Measurements from ENCODE around the gene TTC23L.

Gene TTC23L

DNA sequence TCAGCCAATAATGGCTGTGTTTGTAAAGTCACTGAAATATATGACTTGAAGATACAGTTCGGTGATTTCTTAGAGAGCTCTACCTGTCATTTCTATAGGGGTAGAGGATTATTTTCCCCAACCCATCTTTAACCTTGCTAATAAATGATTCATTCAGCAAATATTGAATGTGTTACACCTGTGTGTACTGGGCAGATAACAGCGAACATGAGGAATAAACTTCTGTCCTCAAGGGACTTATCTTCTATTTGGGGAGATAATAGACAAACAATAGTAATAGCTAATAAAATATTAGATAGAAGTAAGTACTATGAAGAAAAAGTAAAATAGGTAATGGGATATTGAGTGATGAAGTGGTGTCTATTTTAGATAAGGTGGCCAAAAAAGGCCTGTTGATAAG lies 9.3 kb downstream of the TTC23L start:
- Mint-ChIP-seq H3K36me3 (no peaks in the 10 kb centered on the region), H3K4me1 (no peaks in the 10 kb centered on the region), H3K27ac (no peak overlapping the region), H3K9me3 (no peaks in the 10 kb centered on the region), H3K27me3 (peaks cover 3% of the 10 kb centered on the region), H3K4me3 (no peak overlapping the region)

GRCh38 chr5:34849253-34849652 lies 10.3 kb downstream of the TTC23L start:
- Mint-ChIP-seq H3K36me3 (no peaks in the 10 kb centered on the region), H3K27ac (no peak overlapping the region), H3K4me1 (no peaks in the 10 kb centered on the region), H3K4me3 (no peak overlapping the region), H3K9me3 (no peaks in the 10 kb centered on the region), H3K27me3 (peaks cover 3% of the 10 kb centered on the region)

DNA sequence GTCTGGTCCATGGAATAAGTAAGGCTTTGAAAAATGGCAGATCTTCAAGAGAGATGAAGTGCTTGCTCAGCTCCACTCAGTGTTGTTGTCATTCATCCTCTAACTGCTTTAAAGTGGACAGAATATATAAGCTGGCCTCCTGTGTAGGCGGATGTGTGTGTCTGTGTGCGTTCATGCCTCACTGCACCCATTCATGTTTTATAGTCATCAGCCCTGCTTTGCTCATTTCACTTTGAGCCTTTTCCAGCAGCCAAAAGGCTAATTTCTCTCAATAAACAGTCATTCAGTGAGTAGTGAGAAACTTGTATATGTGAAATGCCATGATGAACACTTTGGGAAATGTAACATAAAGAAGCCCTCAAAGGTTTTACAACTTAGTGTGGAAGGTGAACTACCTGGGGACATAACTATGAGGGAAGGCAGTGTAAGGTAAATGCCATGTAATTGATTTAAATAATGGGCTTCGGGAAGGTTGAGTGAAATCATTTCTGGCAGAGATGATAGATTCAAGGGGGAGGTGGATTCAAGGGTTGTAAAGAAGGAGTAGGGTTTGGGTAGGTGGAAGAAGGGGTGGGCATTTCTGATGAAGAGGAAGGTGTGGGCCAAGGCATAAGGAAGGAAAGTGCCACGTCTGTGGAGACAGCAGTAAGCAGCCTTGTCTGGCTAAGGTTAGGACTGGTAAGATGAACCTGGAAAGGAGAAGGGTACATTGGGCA lies 15.7 kb downstream of the TTC23L start:
- Mint-ChIP-seq H3K27me3 (no peaks in the 10 kb centered on the region), H3K36me3 (no peaks in the 10 kb centered on the region), H3K9me3 (no peaks in the 10 kb centered on the region), H3K4me3 (no peak overlapping the region), H3K27ac (no peak overlapping the region), H3K4me1 (no peaks in the 10 kb centered on the region)

GRCh38 chr5:34857161-34857560 lies 18.2 kb downstream of the TTC23L start:
- Mint-ChIP-seq H3K4me1 (no peaks in the 10 kb centered on the region), H3K27me3 (no peaks in the 10 kb centered on the region), H3K9me3 (no peaks in the 10 kb centered on the region), H3K4me3 (no peak overlapping the region), H3K36me3 (no peaks in the 10 kb centered on the region), H3K27ac (no peak overlapping the region)

DNA sequence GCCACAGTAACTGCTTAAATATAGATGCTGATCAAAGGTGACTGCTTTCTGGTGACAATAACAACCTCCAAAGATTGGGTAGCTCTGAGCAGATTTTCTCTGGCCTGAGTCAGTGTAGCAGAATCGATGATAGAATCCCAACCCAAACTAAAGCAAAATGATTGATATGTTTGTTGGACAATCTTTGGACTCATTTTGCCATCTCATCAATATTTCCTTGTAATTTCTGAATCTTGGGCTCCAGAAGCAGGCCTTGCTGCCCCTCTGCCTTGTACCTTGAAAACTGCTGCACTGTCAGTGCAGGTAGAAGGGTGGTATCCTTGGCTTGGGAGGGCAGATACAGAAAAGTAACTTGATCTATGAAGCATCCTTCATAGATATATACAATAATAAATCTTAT lies 18.9 kb downstream of the TTC23L start:
- no peak overlapping the region for H3K27ac Mint-ChIP-seq
- H3K27me3 Mint-ChIP-seq, result no peaks in the 10 kb centered on the region
- no peaks in the 10 kb centered on the region for H3K4me1 Mint-ChIP-seq
- no peaks in the 10 kb centered on the region for H3K36me3 Mint-ChIP-seq
- no peak overlapping the region for H3K4me3 Mint-ChIP-seq
- no peaks in the 10 kb centered on the region for H3K9me3 Mint-ChIP-seq

GRCh38 chr5:34858790-34859189 lies 19.8 kb downstream of the TTC23L start:
- Mint-ChIP-seq H3K27ac (no peak overlapping the region), H3K4me3 (no peak overlapping the region), H3K36me3 (no peaks in the 10 kb centered on the region), H3K27me3 (no peaks in the 10 kb centered on the region), H3K4me1 (no peaks in the 10 kb centered on the region), H3K9me3 (no peaks in the 10 kb centered on the region)

GRCh38 chr5:34859253-34859652 lies 20.3 kb downstream of the TTC23L start:
- no peaks in the 10 kb centered on the region for H3K27me3 Mint-ChIP-seq
- no peak overlapping the region for H3K4me3 Mint-ChIP-seq
- no peaks in the 10 kb centered on the region for H3K4me1 Mint-ChIP-seq
- H3K36me3 Mint-ChIP-seq, result no peaks in the 10 kb centered on the region
- H3K27ac Mint-ChIP-seq, result no peak overlapping the region
- no peaks in the 10 kb centered on the region for H3K9me3 Mint-ChIP-seq

DNA sequence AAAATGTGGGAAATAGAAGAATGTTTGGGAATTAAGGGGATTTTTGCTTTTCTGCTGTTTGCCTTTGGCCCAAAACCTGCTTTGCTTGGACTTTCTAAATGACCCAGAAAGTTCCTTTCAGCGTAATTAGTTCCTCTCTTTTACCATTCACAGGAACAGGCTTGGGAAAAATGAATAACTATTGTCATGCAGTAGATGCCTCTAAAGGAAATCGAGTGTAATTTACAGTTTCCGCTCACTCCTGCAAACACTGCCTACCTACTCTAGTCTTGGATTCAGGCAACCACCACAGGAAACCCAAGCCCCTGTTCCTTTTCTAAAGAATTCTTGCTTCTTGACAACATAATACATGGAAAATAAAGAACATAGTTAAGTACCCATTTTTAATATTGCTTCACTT lies 25.0 kb downstream of the TTC23L start:
- Mint-ChIP-seq H3K27me3 (no peaks in the 10 kb centered on the region), H3K36me3 (no peaks in the 10 kb centered on the region), H3K9me3 (no peaks in the 10 kb centered on the region), H3K4me3 (no peak overlapping the region), H3K4me1 (no peaks in the 10 kb centered on the region), H3K27ac (no peak overlapping the region)

GRCh38 chr5:34865091-34865490 lies 26.1 kb downstream of the TTC23L start:
- Mint-ChIP-seq H3K4me3 (no peak overlapping the region), H3K9me3 (no peaks in the 10 kb centered on the region), H3K4me1 (no peaks in the 10 kb centered on the region), H3K27me3 (no peaks in the 10 kb centered on the region), H3K36me3 (no peaks in the 10 kb centered on the region), H3K27ac (no peak overlapping the region)

DNA sequence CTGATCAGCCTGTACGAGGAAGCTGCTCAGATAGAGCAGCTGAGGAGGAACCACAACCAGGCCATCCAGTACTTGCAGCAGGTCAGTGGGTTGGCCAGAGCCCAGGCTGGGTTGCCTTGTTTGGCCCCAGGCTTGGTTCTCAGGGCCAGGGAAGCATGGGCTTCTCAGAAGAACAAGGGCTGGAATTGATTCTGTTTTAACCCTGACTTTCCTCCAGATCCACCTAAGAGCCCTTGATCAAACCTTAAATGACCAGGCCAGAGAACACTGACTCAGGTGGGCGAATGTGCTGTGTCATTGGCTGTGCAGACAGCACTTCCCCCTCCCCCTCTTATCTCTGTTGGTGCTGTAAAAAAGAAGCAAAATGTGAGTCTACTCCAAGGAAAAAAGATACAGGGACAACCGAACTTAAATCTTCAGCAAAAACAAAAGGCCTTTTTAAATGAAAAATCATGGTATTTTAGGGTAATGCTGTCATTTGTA lies 28.1 kb downstream of the TTC23L start:
- H3K27ac Mint-ChIP-seq, result no peak overlapping the region
- H3K36me3 Mint-ChIP-seq, result no peaks in the 10 kb centered on the region
- H3K9me3 Mint-ChIP-seq, result no peaks in the 10 kb centered on the region
- no peaks in the 10 kb centered on the region for H3K27me3 Mint-ChIP-seq
- no peaks in the 10 kb centered on the region for H3K4me1 Mint-ChIP-seq
- no peak overlapping the region for H3K4me3 Mint-ChIP-seq

DNA sequence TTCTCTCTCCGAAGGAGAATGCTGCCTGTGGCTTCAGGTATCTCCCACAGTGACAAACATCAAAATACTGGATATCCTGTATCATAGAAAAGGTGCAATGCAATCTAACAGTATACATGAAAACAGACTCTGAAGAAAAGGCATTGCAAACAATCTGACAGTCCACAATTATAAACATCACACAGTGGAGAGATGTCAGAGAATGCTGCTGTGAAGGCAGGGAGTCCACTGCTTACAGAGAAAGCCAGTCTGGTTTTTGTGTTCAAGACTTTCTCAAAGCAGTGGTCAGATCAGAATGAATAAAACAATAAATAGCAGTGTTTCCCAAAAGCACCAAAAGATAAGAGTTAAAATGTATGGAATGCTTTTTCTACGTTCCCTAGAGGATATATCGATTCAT lies 28.7 kb downstream of the TTC23L start:
- H3K4me1 Mint-ChIP-seq, result no peaks in the 10 kb centered on the region
- H3K27me3 Mint-ChIP-seq, result no peaks in the 10 kb centered on the region
- H3K4me3 Mint-ChIP-seq, result no peak overlapping the region
- no peaks in the 10 kb centered on the region for H3K9me3 Mint-ChIP-seq
- H3K27ac Mint-ChIP-seq, result no peak overlapping the region
- no peaks in the 10 kb centered on the region for H3K36me3 Mint-ChIP-seq

DNA sequence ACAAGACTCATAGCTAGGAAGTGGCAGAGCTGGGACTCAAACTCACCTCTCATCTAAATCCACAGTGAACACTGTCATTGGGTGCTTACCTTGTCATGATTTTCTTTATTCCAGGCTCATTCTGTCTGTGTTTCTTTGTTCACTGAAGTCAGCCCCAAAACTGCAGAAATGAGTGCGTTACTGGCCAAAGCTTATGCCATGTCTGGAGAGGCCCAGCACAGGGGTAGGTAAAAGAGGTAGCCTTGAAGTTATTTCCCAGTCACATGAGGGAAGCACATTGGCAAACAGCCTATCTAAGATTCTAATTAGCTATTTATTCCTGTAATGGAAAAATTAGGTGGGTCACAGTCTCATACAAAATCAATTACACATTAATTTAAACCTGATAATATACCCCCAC lies 29.8 kb downstream of the TTC23L start:
- Mint-ChIP-seq H3K36me3 (no peaks in the 10 kb centered on the region), H3K4me3 (no peak overlapping the region), H3K4me1 (no peaks in the 10 kb centered on the region), H3K9me3 (no peaks in the 10 kb centered on the region), H3K27ac (no peak overlapping the region), H3K27me3 (no peaks in the 10 kb centered on the region)

- Mint-ChIP-seq H3K27me3 (no peaks in the 10 kb centered on the region), H3K9me3 (no peaks in the 10 kb centered on the region), H3K27ac (no peak overlapping the region), H3K36me3 (no peaks in the 10 kb centered on the region), H3K4me1 (no peaks in the 10 kb centered on the region), H3K4me3 (no peak overlapping the region)
These were observed 30.3 kb downstream of the TTC23L start for GRCh38 chr5:34869256-34869655.

DNA sequence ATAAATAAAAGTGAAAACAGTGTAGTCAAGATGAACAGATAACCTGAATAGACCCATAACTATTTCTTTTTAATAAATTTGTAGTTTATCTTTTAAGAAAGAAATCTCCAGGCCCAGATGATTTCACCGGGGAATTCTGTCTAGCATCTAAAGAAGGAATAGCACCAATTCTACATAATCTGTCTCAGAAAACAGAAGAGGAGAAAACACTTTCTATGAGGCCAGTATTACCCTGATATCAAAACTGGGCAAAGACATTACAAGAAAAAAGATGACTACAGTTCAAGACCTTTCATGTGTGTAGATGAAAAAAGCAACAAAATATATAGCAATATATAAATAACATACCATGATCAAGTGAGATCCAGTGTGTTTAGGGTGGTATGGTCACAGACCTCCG lies 31.4 kb downstream of the TTC23L start:
- no peaks in the 10 kb centered on the region for H3K36me3 Mint-ChIP-seq
- no peaks in the 10 kb centered on the region for H3K9me3 Mint-ChIP-seq
- no peak overlapping the region for H3K4me3 Mint-ChIP-seq
- H3K4me1 Mint-ChIP-seq, result no peaks in the 10 kb centered on the region
- no peaks in the 10 kb centered on the region for H3K27me3 Mint-ChIP-seq
- H3K27ac Mint-ChIP-seq, result no peak overlapping the region

DNA sequence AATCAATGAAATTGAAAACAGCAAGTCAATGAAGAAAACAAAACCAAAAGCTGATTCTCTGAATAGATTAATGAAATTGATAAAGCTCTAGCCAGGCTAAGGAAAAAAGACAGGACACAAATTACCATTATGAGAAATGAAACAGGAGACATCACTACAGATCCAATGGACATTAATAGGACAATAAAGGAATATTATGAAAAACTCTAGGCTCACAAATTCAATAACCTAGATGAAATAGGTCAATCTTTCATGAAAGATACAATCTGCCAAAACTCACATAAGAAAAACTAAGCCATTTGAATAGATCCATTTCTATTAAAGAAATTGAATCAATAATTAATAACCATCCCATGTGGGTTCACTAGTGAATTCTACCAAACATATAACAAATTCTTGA lies 37.3 kb downstream of the TTC23L start:
- Mint-ChIP-seq H3K9me3 (no peaks in the 10 kb centered on the region), H3K27ac (no peak overlapping the region)

GRCh38 chr5:34881246-34881645 lies 42.3 kb downstream of the TTC23L start:
- no peak overlapping the region for H3K4me3 Mint-ChIP-seq
- no peaks in the 10 kb centered on the region for H3K4me1 Mint-ChIP-seq
- no peak overlapping the region for H3K27ac Mint-ChIP-seq
- H3K9me3 Mint-ChIP-seq, result no peaks in the 10 kb centered on the region
- no peaks in the 10 kb centered on the region for H3K36me3 Mint-ChIP-seq
- no peaks in the 10 kb centered on the region for H3K27me3 Mint-ChIP-seq

More for the DNA sequence above, 37.3 kb downstream of the TTC23L start:
- no peaks in the 10 kb centered on the region for H3K27me3 Mint-ChIP-seq
- no peaks in the 10 kb centered on the region for H3K36me3 Mint-ChIP-seq
- no peak overlapping the region for H3K4me3 Mint-ChIP-seq
- H3K4me1 Mint-ChIP-seq, result no peaks in the 10 kb centered on the region

All from activated naive CD4-positive, alpha-beta T cell treated with anti-CD3 and anti-CD28 coated beads, Interleukin-2, amount 50 U/mL, for 24 hours (primary cell).